Cardiac ventricle fibroblast (primary cell): ENCODE measurements around the gene ADIRF. TPM values are rescaled to one million over a fixed set of nuclear protein-coding genes. Genes with fewer than 3 reads are reported as not detected.

Source experiments
- total RNA-seq: library from RNA; depleted of rRNA; stranded (reverse); fragments of >200 nt; gene quantifications from 2 replicates; pipeline ENCODE4 v1.2.3, GENCODE V29; 2015

Gene ADIRF
- total RNA-seq, result 13.2 and 14.4 TPM in 2 replicates

GRCh38 chr10:86968271-86968993, at the start of gene ADIRF:
Gene ADIRF, plus strand, starts transcription at chr10:86968482. Its CDS starts 63 bp downstream, at chr10:86968545.

GRCh38 chr10:86957471-86958115, 10.7 kb upstream of the ADIRF start, which contains the start of gene MMRN2:
Gene MMRN2, minus strand, starts transcription at chr10:86957615. Its CDS starts 74 bp downstream, at chr10:86957541.

GRCh38 chr10:86958116-86958900, 10.0 kb upstream of the ADIRF start, which contains the start of gene SNCG:
Gene SNCG, plus strand, starts transcription at chr10:86958599. Its CDS starts 99 bp downstream, at chr10:86958698.

GRCh38 chr10:87020056-87020455, 51.8 kb downstream of the ADIRF start, which contains the start of gene FAM25A:
Gene FAM25A, plus strand, starts transcription at chr10:87020294. Its CDS starts 31 bp downstream, at chr10:87020325.

Other genes with a start within 250 kb of the ADIRF start
- 21.6 and 25.3 TPM in 2 replicates for gene BMPR1A, start 211.9 kb upstream of the ADIRF start, total RNA-seq
- gene MMRN2, start 10.9 kb upstream of the ADIRF start, total RNA-seq, result 2.4 and 3.3 TPM in 2 replicates
- gene SNCG, start 9.9 kb upstream of the ADIRF start, total RNA-seq, result 6.4 and 9.0 TPM in 2 replicates
- gene FAM25A, start 51.8 kb downstream of the ADIRF start, total RNA-seq, result not detected in 2 replicates
- gene GLUD1, start 126.4 kb downstream of the ADIRF start, total RNA-seq, result 126 and 142 TPM in 2 replicates
- gene SHLD2, start 126.7 kb downstream of the ADIRF start, total RNA-seq, result 14.4 TPM in 2 replicates